Upper lobe of left lung (tissue), 4 donors: ENCODE results near the gene FGF14.

Experiments
- EP300 ChIP-seq, 4 donors: sonication (generic); formaldehyde crosslinking; IDR thresholded peaks; one replicate each; pipeline ENCODE4 v1.5.1; 2017; ENCODE audit warnings: antibody characterized with exemption in 4 of 4, control low read depth in 2 of 4
- POLR2A ChIP-seq, 4 donors: fragments of 450-650 bp; IDR thresholded peaks; one replicate each; pipeline ENCODE4 v1.5.1; 2016 to 2017; ENCODE audit warnings: antibody characterized with exemption in 4 of 4, mild to moderate bottlenecking in 2 of 4
- TF ChIP-seq, protein P1 (sequence below), 6 experiments: fragments of 450-650 bp in 4 of 6; fragments of 200-600 bp in 2 of 6; sonication (generic) in 2 of 6; IDR thresholded peaks; one replicate each; pipeline ENCODE4 v1.5.1; 2016 to 2019; ENCODE audit warnings: antibody characterized with exemption in 6 of 6

DNA sequence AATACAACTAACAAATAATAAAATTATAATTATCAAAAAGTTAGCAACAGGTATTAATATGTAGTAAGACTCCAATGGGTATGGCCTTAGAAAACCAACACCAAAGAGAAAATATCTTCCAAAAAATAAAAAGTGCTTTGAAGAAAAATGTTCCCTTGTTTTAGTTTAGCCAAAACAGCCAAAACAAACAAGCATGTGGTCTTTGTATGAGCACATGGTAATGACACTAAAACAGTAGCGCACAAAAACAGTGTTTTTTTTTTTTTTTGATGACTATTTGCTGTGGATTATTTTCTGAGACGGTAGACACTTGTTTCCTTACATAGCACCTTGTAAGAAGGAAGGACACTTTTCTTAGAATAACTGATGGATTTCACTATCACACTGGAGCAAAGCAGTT lies 490.1 kb downstream of the FGF14 start:
- TF ChIP-seq, protein P1, sequence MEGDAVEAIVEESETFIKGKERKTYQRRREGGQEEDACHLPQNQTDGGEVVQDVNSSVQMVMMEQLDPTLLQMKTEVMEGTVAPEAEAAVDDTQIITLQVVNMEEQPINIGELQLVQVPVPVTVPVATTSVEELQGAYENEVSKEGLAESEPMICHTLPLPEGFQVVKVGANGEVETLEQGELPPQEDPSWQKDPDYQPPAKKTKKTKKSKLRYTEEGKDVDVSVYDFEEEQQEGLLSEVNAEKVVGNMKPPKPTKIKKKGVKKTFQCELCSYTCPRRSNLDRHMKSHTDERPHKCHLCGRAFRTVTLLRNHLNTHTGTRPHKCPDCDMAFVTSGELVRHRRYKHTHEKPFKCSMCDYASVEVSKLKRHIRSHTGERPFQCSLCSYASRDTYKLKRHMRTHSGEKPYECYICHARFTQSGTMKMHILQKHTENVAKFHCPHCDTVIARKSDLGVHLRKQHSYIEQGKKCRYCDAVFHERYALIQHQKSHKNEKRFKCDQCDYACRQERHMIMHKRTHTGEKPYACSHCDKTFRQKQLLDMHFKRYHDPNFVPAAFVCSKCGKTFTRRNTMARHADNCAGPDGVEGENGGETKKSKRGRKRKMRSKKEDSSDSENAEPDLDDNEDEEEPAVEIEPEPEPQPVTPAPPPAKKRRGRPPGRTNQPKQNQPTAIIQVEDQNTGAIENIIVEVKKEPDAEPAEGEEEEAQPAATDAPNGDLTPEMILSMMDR (IDR thresholded peaks at IDR 0.05): no peak
- TF ChIP-seq EP300 (IDR thresholded peaks at IDR 0.05) (no peak), POLR2A (IDR thresholded peaks at IDR 0.05) (no peak)
